Stimulated activated naive CD4-positive, alpha-beta T cell treated with Interleukin-2 at 50 U/mL for 16 hours (primary cell): ENCODE data around the gene ACSBG1.
A peak's percentile ranks its signal among the peaks of the same experiment; 100 is the strongest.
"Not testable (repeated sequence)": the region's sequence is repeated elsewhere in the genome, so short reads cannot be mapped to it uniquely, and the experiment has no call there.

Experiments used
- DNase-seq: peaks from one replicate; lab custom pipeline; 2025; lab: John Stamatoyannopoulos, UW

ACSBG1 gene

DNA sequence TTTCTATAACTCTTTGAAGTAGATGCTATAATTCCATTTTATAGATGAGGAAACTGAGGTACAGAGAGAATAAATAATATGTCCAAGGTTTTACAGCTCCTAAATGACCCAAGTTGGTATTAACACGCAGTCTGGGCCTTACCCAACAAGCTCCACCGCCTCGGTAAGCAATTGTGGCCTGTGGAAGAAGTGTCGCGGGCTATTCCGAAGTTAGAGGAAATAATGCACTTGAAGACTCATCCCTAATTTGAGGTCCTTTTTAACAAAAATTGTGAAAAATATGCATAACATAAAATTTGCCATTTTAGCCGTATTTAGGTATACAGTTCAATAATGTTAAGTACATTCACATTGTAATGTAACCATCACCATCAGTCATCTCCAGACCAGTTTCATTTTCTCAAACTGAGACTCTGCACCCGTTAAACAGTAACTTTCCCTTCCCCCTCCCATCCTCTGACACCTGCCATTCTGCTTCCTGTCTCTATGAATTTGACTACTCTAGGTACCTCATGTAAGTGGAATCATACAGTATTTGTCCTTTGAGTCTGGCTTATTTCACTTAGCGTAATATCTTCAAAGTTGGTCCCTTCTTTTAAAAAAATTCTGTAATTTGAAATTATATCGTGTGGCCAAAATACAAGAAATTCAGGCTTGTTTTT is 67.0 kb downstream of the ACSBG1 start:
- no peak for DNase-seq

DNA sequence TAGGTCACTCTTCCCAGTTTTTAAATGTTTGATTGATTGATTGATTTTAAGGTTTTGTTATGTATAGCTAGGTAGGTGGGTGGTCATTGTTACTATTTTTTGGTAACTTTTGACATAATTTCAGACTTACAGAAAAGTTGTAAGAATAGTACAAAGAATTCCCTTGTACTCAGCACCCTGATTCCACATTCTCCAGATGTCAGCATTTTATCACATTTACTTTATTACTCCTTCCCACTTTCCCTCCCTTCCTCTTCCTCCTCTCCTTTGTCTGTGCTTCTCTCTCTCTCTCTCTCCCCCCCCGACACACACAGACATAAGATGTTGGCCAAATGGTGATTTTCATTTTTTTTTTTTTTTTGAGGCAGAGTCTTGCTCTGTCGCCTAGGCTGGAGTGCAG is 70.4 kb downstream of the ACSBG1 start:
- DNase-seq: no peak

DNA sequence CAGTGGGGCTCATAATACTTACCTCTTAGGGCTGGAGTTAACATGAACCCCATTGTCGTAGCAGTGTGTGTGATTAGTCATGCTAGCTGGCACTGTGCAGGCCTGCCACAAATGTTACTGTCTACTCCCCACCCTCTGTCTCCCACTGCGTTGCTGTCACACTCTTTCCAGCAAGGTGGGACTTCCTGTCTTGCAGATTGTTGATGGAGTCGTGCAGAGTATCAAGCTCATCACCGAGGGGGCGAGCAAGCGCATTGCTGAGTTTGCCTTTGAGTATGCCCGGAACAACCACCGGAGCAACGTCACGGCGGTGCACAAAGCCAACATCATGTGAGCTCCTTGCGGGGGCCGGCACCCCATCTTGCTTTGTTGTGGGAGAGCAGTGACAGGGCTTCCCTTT is 72.3 kb downstream of the ACSBG1 start:
- DNase-seq: no peak

DNA sequence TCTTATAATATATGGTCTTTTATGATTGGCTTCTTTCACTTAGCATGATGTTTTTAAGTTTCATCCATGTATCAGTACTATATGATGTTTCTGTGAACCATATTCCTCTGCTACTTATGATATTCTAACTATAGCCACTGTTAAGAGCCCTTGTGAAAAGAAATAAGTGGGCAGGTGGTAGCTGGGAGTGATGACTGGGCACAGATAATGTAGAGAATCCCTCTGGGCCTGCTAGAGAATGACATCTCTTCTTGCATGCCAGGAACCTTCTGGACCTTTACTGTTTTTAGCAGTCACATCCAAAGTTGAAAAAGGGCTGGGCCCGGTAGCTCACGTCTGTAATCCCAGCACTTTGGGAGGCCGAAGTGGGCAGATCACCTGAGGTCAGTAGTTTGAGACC is 75.0 kb downstream of the ACSBG1 start:
- no peak for DNase-seq

DNA sequence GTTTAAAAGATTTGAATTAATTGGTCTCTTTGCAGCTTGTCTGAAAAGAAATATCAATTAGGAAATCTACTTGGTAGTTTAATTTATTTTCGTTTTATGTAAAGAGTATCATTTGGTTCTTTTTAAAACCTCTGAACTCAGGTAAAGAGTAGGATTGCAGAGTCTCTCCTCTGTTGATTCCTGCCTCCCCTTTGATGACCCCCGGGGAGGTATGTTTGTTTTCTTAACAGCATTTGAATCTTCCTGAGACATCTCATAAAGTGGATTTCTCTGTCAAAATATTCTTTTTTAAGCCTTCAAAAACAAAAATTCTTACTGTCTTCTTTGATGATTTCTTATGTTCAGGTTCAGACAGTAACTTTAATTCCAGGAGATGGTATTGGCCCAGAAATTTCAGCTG is 77.2 kb downstream of the ACSBG1 start:
- no peak for DNase-seq

DNA sequence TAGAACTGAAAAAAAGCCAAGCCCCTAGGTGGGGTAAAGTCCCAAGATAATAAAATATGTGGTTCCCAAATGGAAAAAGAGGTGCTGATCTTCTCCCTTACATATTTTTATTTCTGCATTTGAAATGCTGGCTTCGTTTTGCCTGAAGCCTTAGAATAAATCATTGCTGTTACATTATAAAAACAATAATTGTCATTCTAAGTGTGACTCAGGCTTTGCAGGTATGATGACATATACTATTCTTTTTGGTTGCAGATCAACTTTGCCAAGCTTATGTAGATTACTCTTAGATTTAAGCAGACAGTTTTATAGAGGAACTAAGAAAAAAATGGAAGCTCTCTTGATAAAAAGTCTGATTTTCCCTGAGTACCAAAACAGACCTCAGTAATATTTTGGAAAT is 77.7 kb downstream of the ACSBG1 start:
- no peak for DNase-seq

DNA sequence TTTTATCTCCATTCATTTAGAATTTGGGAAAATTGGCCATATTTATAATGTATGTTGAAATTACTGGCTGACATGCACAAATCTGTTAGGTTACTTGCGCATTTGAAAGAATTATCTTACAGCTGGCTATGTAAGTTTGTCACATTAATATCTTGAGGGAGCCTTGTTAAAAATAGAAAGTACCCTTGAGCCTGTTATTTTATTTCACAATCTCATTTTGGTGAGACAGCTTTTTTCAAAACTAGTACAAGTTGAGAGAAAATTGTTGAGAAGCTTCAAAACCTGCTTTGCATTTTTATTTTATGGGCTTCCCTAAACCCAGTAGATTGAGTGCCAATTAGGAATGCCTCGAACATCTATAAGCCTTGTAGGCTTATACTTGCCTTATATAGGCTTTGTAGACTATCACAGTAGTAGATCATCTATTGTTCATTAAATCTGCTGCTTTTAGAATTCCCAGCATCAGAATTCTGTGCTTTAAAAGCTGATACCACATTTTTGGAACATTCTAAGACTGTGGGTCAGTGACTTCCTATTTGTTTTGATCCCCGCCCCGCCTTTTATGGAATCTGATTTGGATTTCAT is 78.9 kb downstream of the ACSBG1 start:
- no peak for DNase-seq

DNA sequence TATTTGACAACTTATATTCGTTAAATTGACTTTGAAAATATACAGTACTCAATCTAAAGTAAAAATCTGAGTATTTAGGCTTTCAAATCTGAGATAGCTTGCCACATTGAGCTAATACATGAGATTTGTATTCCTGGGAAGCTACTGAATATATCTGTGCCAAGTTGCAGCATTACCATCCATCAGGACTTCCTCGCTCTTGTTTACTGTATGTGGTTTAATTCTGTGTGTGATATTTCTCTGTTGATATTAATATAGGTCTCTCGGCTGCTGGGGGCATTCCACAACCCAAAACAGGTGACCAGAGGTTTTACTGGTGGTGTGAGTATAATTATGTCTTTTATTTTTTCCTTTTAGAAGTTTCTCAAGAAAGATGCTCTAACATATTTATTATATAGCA is 79.4 kb downstream of the ACSBG1 start:
- no peak for DNase-seq

DNA sequence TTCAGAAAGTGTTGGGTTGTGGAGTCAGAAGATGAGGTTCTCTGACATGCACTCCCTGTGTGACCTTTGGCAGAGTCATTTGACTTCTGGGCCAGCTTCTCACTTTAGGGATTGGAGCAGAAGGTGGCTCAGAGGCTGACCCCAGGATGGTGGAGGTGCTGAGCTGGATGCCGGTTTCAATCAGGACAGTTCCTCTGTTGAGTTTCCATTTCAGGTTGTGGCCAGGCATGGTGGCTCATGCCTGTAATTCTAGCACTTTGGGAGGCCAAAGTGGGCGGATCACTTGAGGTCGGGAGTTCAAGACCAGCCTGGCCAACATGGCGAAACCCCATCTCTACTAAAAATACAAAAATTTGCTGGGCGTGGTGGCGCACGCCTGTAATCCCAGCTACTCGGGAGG is 83.3 kb downstream of the ACSBG1 start:
- DNase-seq: not testable (repeated sequence)

DNA sequence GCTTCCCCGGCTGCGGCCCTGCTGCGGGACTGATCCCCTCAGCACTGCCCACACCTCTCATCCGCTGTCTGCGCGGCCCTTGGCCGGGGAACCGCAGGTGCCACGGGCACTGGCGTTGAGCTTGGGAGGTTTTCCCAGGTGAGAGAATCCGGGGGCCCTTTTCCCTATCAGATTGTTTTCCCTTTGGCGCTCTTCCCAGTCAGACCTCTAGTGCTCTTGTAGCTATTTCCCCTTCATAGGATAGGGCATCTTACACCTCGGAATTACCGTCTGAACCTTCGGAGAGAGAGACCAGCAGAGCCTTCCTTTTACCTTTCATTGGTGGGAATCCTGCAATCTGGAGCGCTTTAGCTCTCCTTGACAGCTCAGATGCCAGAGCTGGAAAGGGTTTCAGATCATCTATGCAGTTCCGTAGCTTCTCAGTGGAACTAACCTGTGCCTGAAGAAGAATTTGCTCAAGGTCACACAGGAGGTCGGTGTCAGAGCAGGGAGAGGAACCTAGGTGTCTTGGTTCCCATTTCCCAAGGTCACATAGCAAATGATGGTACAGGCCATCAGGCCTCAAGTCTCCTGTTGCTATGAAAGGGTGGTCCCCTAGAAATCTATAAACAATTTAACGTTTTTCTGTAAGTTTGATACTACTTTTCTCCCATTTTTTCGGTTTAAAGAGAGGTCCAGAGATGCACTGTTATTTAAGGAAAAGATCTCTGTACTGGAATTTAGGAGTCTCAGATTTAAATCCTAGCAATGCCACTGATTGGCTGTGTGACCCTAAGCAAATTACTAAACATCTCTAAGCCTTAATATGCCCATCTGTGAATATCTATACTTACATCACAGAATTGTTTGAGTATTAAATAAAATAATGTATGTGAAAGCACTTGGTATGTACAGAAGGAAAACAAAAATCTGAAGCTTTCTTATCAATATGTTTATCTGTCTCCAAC is 84.3 kb downstream of the ACSBG1 start:
- DNase-seq: no peak

DNA sequence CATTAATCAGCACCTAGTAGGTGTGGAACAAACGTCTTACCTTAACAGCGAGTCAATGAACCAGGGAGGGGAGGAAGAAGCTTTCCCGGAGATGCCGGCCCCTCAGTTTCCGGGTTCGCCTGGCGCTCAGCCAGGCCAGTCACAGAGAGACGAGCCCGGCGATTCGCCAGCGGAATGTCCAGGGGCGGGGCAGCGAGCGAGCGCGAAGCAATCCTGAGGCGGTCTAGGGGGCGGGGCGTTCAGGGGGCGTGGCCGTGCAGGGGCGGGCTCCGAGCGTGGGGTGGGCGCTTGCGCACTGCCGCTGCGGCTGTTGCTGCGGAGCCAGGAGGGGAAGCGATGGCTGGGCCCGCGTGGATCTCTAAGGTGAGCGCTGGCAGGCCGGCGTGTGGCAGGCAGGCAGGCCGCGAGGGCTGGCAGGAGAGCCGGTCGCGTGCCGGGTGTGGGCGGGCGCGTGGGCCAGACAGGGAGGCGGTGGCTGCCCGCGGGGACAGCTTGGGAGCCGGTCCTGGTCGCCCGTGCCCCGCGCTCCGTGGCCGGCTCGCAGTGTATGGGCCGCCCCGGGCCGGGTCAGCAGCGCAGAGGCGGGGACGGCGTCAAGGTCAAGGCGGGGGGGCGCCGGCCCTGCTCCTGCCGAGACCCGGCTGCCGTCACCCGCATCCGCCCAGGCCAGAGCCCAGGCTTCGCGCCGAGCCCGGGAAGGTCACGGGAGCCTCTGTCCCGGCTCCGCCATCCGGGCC is 85.1 kb downstream of the ACSBG1 start, which contains the start of gene IDH3A:
IDH3A (plus strand) TSS at position 295 of the 737 bp plus-strand sequence; CDS start at position 337, 42 bp downstream.
- peak; percentile 99 for DNase-seq

DNA sequence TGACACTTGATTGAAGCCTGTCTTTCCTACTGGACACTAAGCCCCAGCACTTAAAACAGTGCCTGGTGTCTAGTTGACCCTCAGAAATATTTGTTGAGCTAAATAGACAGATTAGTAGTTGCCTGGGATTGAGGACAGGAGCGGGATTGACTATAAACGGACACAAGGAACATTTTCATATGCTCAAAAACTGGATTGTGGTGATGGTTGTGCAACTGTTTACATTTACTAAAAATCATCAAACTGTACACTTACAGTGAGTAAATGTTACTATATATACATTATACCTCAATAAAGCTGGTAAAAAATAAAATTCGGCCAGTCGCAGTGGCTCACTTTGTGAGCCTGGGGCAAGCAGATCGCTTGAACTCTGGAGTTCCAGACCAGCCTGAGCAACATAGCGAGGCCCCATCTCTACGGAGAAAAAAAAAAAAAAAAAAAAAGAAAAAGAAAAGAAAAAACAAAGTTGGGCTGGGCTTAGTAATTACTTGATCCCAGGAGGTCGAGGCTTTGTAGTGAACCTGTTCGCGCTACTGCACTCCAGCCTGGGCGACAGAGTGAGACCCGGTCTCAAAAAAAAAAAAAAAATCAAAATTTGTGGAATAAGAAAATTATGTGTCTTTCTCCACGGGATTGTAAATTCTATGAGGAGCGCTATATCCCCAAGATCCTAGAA is 85.8 kb downstream of the ACSBG1 start:
- no peak for DNase-seq

DNA sequence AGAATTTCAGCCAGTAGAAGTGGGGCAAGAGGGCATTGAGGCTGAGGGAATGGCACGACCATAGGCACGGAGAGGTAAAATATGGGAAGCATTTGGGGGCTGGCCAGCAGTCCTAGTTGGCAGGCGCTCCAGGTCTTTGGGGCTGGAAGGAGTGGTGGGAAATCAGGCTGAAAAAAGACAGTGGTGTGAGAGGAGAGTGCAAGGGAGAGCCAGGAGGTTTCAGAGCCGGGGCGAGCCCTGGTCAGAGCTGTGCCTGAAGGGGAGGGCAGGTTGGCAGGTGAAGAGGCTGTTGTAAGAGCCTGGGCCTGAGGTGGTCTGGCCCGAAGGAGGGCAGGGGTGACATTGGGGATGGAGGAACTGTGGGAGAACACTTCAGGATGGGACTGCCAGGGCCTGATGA is 86.8 kb downstream of the ACSBG1 start:
- DNase-seq: no peak

DNA sequence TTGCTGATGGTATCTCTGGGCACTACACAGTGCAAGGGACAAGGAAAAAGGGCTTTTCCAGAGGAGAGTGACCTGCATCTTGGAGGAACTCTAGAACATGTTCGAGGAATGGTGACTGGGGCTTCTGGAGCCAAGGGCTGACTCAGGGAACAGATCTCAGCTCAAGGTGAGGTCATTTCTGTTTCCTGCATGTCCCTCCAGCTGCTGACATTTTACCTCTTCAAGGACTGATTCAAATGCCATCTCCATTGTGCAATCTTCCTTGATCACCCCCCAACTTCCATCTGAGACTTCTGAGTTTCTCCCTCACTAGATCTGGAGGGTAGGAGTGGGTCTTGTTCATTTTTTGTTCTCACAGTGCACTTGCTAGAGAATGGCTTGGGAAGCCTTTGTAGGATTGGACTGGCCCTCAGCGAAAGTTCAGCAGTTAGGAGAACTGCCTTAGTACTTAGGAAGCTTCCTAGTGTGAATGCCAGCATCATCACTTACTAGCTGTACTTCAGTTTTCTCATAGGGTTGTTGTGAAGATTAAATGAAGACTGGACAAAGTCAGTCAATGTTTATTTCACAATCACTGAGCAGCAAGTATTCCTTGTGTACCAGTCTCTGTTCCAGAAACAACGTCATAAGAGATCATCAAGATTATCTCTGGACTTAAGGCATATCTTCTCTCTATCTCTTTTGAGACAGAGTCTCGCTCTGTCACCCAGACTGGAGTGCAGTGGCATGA is 87.8 kb downstream of the ACSBG1 start:
- no peak for DNase-seq

DNA sequence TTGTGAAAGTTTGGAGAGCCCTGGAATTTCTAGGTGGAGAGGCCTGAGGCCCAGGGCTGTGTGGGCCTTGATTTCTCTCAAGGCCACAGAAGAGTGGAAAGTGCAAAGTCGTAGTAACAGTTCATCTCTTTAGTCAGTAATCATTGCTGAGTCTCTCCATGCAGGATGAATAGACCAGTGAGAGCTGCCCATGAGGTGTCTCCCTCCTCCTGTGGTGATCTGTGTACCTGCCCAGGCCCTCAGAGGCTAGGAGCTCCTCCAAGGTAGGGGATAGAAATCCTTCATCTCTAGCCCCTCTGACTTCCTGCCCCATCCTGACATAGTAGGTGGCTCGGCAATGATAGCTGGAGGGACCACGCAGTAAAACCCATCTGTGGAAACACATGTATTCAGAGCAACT is 92.0 kb downstream of the ACSBG1 start:
- DNase-seq: no peak

DNA sequence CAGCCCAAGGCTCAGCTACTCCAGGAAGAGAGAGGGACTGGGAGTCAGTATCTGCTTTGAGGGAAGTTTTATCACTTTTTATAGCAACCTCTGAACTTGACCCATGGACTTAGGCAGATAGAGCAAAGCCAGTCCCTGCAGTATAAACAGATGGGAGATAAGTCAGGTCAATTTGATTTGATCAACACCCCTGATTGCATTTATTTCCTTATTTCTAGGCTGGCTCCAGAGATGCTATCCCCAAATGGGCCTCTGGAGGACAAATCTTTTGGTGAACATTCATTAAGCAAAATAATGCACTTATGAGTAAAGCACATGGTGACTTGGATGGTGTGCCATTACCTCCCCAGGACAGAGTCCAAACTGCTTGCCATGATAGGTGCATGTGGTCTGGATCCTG is 94.1 kb downstream of the ACSBG1 start:
- no peak for DNase-seq

DNA sequence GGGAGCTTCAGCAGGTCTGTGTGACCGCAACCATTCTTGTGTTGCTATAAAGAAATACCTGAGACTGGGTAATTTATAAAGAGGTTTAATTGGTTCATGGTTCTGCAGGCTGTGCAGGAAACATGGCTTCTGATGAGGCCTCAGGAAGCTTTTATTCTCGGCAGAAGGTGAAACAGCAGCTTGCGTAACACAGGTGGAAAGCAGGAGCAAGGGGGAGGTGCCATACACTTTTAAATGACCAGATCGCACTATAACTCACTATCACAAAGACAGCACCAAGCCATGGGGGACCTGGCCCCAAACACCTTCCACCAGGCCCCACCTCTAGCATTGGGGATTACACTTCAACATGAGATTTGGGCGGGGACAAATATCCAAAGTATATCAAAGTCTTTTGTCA is 94.8 kb downstream of the ACSBG1 start:
- no peak for DNase-seq

DNA sequence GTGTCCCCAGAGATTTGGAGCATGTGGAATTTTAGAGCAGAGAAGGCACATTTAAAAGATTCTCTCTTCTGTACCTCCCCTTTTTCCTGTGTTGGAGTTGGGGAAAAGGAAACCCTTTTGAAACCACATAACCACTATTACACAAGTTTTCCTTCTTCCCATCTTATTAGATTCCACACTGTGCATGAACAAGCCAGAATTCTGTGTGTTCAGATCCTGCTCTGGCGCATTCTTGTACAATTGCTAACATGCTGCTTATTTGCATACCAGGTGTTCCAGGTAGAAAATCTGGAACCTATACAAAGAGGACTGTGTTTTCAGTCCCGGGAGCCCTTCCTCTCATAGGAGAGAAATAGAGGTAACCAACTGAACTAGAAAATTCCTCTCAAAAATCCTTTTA is 100.6 kb downstream of the ACSBG1 start:
- DNase-seq: no peak

DNA sequence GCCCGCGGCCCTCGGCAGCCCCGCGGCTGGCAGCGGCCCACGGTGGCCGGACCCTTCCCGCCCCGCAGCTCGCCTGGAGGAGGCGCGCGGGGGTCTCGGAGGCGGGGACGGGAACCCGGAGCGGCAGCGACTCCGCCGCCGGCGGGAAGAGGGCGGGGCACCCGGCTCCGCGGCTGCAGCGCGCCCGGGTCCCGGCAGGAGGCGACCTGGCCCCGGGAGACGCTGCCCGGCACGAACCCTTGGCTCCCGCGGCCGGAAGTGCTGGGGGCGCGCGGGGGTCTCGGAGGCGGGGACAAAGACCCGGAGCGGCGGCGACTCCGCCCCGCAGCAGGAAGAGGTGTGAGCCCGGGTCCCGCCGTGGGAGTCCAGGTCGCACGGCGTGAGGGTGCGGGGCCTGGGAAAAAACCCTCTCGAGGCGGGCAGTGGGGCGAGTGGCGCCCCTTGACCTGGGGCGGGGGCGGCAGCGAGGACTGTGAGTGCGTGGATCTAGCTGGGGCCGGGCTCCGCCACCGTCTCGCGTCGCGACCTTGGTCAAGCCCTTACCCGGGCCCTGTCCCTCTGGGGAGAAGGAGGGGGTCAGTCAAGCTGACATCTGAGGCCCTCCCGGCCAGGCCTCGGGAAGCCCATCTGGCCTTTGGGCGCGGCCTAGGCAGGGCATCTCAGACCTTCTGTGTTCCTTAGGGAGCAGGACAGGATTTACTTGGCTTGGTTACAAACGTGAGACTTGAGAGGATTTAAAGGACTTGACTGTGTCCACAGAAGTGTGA is 102.9 kb downstream of the ACSBG1 start, which contains the start of gene CIB2:
CIB2 (minus strand) TSS at position 151 of the 767 bp plus-strand sequence. CDS start 230 bp downstream, outside the sequence.
- DNase-seq: peak; percentile 70
